ENCODE data around the gene ZNF774. TPM values are rescaled to one million over a fixed set of nuclear protein-coding genes. Genes with fewer than 3 reads are reported as not detected.
A peak's percentile ranks its signal among the peaks of the same experiment; 100 is the strongest.

The ZNF774 gene
- total and polyA plus RNA-seq, 2 of the 13 experiments (the other 11 are each of a cell fraction or from before 2014, with no cell fraction given) = 0.59 to 1.4 TPM

GRCh38 chr15:90352107-90352893, at the start of gene ZNF774 (continued):
- TF ChIP-seq, protein P1, sequence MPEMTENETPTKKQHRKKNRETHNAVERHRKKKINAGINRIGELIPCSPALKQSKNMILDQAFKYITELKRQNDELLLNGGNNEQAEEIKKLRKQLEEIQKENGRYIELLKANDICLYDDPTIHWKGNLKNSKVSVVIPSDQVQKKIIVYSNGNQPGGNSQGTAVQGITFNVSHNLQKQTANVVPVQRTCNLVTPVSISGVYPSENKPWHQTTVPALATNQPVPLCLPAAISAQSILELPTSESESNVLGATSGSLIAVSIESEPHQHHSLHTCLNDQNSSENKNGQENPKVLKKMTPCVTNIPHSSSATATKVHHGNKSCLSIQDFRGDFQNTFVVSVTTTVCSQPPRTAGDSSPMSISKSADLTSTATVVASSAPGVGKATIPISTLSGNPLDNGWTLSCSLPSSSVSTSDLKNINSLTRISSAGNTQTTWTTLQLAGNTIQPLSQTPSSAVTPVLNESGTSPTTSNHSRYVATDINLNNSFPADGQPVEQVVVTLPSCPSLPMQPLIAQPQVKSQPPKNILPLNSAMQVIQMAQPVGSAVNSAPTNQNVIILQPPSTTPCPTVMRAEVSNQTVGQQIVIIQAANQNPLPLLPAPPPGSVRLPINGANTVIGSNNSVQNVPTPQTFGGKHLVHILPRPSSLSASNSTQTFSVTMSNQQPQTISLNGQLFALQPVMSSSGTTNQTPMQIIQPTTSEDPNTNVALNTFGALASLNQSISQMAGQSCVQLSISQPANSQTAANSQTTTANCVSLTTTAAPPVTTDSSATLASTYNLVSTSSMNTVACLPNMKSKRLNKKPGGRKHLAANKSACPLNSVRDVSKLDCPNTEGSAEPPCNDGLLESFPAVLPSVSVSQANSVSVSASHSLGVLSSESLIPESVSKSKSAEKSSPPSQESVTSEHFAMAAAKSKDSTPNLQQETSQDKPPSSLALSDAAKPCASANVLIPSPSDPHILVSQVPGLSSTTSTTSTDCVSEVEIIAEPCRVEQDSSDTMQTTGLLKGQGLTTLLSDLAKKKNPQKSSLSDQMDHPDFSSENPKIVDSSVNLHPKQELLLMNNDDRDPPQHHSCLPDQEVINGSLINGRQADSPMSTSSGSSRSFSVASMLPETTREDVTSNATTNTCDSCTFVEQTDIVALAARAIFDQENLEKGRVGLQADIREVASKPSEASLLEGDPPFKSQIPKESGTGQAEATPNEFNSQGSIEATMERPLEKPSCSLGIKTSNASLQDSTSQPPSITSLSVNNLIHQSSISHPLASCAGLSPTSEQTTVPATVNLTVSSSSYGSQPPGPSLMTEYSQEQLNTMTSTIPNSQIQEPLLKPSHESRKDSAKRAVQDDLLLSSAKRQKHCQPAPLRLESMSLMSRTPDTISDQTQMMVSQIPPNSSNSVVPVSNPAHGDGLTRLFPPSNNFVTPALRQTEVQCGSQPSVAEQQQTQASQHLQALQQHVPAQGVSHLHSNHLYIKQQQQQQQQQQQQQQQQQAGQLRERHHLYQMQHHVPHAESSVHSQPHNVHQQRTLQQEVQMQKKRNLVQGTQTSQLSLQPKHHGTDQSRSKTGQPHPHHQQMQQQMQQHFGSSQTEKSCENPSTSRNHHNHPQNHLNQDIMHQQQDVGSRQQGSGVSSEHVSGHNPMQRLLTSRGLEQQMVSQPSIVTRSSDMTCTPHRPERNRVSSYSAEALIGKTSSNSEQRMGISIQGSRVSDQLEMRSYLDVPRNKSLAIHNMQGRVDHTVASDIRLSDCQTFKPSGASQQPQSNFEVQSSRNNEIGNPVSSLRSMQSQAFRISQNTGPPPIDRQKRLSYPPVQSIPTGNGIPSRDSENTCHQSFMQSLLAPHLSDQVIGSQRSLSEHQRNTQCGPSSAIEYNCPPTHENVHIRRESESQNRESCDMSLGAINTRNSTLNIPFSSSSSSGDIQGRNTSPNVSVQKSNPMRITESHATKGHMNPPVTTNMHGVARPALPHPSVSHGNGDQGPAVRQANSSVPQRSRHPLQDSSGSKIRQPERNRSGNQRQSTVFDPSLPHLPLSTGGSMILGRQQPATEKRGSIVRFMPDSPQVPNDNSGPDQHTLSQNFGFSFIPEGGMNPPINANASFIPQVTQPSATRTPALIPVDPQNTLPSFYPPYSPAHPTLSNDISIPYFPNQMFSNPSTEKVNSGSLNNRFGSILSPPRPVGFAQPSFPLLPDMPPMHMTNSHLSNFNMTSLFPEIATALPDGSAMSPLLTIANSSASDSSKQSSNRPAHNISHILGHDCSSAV (CRISPR knock-in tag; IDR thresholded peaks at IDR 0.05; ENCODE audit: borderline replicate concordance) = no peak
- no peak for TF ChIP-seq ZSCAN29 (CRISPR knock-in tag; conservative IDR thresholded peaks at IDR 0.05)
- no peak for TF ChIP-seq SRSF9 (IDR thresholded peaks at IDR 0.05; ENCODE audit: borderline replicate concordance, insufficient read depth, low read depth, low read length, poor library complexity, severe bottlenecking)
- no peak for TF ChIP-seq ZNF383 (CRISPR knock-in tag; IDR thresholded peaks at IDR 0.05; ENCODE audit: borderline replicate concordance)
- no peak for TF ChIP-seq ZFP62 (CRISPR knock-in tag; IDR thresholded peaks at IDR 0.05)
- no peak for TF ChIP-seq EP300 (IDR thresholded peaks at IDR 0.05; ENCODE audit: low read depth in 2 of 2, low read length in 2 of 2)
- no peak for TF ChIP-seq EP300 (CRISPR knock-in tag; IDR thresholded peaks at IDR 0.05; ENCODE audit: borderline replicate concordance)
- no peak for TF ChIP-seq REL (CRISPR knock-in tag; conservative IDR thresholded peaks at IDR 0.05)
- no peak for TF ChIP-seq TBL1XR1 (IDR thresholded peaks at IDR 0.05; ENCODE audit: borderline replicate concordance, low read length, partially characterized antibody)
- TF ChIP-seq, protein P2, sequence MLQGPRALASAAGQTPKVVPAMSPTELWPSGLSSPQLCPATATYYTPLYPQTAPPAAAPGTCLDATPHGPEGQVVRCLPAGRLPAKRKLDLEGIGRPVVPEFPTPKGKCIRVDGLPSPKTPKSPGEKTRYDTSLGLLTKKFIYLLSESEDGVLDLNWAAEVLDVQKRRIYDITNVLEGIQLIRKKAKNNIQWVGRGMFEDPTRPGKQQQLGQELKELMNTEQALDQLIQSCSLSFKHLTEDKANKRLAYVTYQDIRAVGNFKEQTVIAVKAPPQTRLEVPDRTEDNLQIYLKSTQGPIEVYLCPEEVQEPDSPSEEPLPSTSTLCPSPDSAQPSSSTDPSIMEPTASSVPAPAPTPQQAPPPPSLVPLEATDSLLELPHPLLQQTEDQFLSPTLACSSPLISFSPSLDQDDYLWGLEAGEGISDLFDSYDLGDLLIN (CRISPR knock-in tag; IDR thresholded peaks at IDR 0.05; ENCODE audit: borderline replicate concordance) = no peak
- TF ChIP-seq RNF219 (CRISPR knock-in tag; IDR thresholded peaks at IDR 0.05) = no peak
- TF ChIP-seq ZNF333 (CRISPR knock-in tag; IDR thresholded peaks at IDR 0.05; ENCODE audit: borderline replicate concordance) = no peak
- no peak for TF ChIP-seq ZNF550 (CRISPR knock-in tag; IDR thresholded peaks at IDR 0.05; ENCODE audit: borderline replicate concordance)
- no peak for TF ChIP-seq ZNF614 (CRISPR knock-in tag; IDR thresholded peaks at IDR 0.05; ENCODE audit: borderline replicate concordance)
- TF ChIP-seq SATB2 (CRISPR knock-in tag; IDR thresholded peaks at IDR 0.05) = no peak
- no peak for TF ChIP-seq SP1 (IDR thresholded peaks at IDR 0.05)
- no peak for TF ChIP-seq SP1 (CRISPR knock-in tag; IDR thresholded peaks at IDR 0.05)
- TF ChIP-seq ZFX (CRISPR knock-in tag; IDR thresholded peaks at IDR 0.05; ENCODE audit: low read depth) = peak; percentile 61
